Spleen (tissue), 7 donors: ENCODE results near the gene ZNF516.

Source experiments
- CTCF ChIP-seq, 11 experiments: fragments of 200-600 bp in 7 of 11; fragments of 450-650 bp in 4 of 11; sonication (generic) in 4 of 11; IDR thresholded peaks in 8 of 11; conservative IDR thresholded peaks in 3 of 11; 1 replicate in 7 of 11; 2 replicates in 4 of 11; pipeline versions ENCODE4 v1.4.0 to v1.8.0; 2016 to 2021; ENCODE audit warnings: antibody characterized with exemption in 11 of 11, inconsistent platforms in 4 of 11, mild to moderate bottlenecking in 1 of 11
- POLR2AphosphoS5 ChIP-seq, 3 donors: sonication (generic); formaldehyde crosslinking; IDR thresholded peaks; one replicate each; pipeline ENCODE4 v1.5.1; 2017; ENCODE audit warnings: antibody characterized with exemption in 3 of 3
- donor health status: DM: no; HTN: no; CAD: no; lungs with moderate emphysema.
- donor health status: DM: no; HTN: no; CAD: no.
- donor health status: DM: no; HTN: no; CAD: no.

GRCh38 chr18:76524900-76525698 lies 30.1 kb upstream of the ZNF516 start:
- TF ChIP-seq CTCF (IDR thresholded peaks at IDR 0.05 in 8 of 11, conservative IDR thresholded peaks at IDR 0.05 in 3 of 11) (no peak), POLR2AphosphoS5 (IDR thresholded peaks at IDR 0.05) (no peak)
